IPS-NIHi7 (cell line): Measurements from ENCODE around the gene KDM1A.

Experiments used
- DNase-seq: peaks from one replicate; pipeline ENCODE4 v3.0.0; 2012; ENCODE audit warnings: mixed read lengths; ENCODE audit errors: extremely low spot score

Gene KDM1A

GRCh38 chr1:23069675-23070074, 50.4 kb downstream of the KDM1A start:
- no peak for DNase-seq

- DNase-seq, result no peak
Observed at GRCh38 chr1:23074012-23074411, 54.7 kb downstream of the KDM1A start.

- no peak for DNase-seq
Observed at GRCh38 chr1:23079025-23079424, 59.8 kb downstream of the KDM1A start.

- no peak for DNase-seq
Observed at GRCh38 chr1:23080885-23081284, 61.6 kb downstream of the KDM1A start.

GRCh38 chr1:23081376-23081775, 62.1 kb downstream of the KDM1A start:
- peak; percentile 61 for DNase-seq

GRCh38 chr1:23083714-23084480, 64.6 kb downstream of the KDM1A start:
- no peak for DNase-seq

- no peak for DNase-seq
Observed at GRCh38 chr1:23084880-23085279, 65.6 kb downstream of the KDM1A start.

- no peak for DNase-seq
Observed at GRCh38 chr1:23085696-23086095, 66.4 kb downstream of the KDM1A start.

- no peak for DNase-seq
Observed at GRCh38 chr1:23088027-23088426, 68.8 kb downstream of the KDM1A start.

- DNase-seq, result no peak
Observed at GRCh38 chr1:23090056-23090455, 70.8 kb downstream of the KDM1A start.

- DNase-seq, result no peak
Observed at GRCh38 chr1:23091545-23091944, 72.3 kb downstream of the KDM1A start.

- DNase-seq, result no peak
Observed at GRCh38 chr1:23092447-23092846, 73.2 kb downstream of the KDM1A start.

- no peak for DNase-seq
Observed at GRCh38 chr1:23097316-23097715, 78.0 kb downstream of the KDM1A start.

GRCh38 chr1:23098463-23099170, 79.3 kb downstream of the KDM1A start:
- peak; percentile 80 for DNase-seq

- DNase-seq, result no peak
Observed at GRCh38 chr1:23099171-23099536, 79.9 kb downstream of the KDM1A start.

GRCh38 chr1:23100074-23100748, 80.9 kb downstream of the KDM1A start:
- DNase-seq, result no peak

GRCh38 chr1:23101101-23101827, 82.0 kb downstream of the KDM1A start:
- no peak for DNase-seq

GRCh38 chr1:23101887-23102286, 82.6 kb downstream of the KDM1A start:
- DNase-seq, result no peak

- DNase-seq, result no peak
Observed at GRCh38 chr1:23102289-23102688, 83.0 kb downstream of the KDM1A start.

- no peak for DNase-seq
Observed at GRCh38 chr1:23103001-23103889, 84.0 kb downstream of the KDM1A start.

- DNase-seq, result no peak
Observed at GRCh38 chr1:23108918-23109533, 89.8 kb downstream of the KDM1A start.
